Non-pigmented ciliary epithelial cell (primary cell): Measurements from ENCODE around the gene ATP2C2.
"Not testable (repeated sequence)": the region's sequence is repeated elsewhere in the genome, so short reads cannot be mapped to it uniquely, and the experiment has no call there.

Experiments used
- DNase-seq: peaks from one replicate; pipeline ENCODE4 v3.0.0-alpha.2; 2010; ENCODE audit warnings: low read depth

The ATP2C2 gene, protein sequence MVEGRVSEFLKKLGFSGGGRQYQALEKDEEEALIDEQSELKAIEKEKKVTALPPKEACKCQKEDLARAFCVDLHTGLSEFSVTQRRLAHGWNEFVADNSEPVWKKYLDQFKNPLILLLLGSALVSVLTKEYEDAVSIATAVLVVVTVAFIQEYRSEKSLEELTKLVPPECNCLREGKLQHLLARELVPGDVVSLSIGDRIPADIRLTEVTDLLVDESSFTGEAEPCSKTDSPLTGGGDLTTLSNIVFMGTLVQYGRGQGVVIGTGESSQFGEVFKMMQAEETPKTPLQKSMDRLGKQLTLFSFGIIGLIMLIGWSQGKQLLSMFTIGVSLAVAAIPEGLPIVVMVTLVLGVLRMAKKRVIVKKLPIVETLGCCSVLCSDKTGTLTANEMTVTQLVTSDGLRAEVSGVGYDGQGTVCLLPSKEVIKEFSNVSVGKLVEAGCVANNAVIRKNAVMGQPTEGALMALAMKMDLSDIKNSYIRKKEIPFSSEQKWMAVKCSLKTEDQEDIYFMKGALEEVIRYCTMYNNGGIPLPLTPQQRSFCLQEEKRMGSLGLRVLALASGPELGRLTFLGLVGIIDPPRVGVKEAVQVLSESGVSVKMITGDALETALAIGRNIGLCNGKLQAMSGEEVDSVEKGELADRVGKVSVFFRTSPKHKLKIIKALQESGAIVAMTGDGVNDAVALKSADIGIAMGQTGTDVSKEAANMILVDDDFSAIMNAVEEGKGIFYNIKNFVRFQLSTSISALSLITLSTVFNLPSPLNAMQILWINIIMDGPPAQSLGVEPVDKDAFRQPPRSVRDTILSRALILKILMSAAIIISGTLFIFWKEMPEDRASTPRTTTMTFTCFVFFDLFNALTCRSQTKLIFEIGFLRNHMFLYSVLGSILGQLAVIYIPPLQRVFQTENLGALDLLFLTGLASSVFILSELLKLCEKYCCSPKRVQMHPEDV

DNA sequence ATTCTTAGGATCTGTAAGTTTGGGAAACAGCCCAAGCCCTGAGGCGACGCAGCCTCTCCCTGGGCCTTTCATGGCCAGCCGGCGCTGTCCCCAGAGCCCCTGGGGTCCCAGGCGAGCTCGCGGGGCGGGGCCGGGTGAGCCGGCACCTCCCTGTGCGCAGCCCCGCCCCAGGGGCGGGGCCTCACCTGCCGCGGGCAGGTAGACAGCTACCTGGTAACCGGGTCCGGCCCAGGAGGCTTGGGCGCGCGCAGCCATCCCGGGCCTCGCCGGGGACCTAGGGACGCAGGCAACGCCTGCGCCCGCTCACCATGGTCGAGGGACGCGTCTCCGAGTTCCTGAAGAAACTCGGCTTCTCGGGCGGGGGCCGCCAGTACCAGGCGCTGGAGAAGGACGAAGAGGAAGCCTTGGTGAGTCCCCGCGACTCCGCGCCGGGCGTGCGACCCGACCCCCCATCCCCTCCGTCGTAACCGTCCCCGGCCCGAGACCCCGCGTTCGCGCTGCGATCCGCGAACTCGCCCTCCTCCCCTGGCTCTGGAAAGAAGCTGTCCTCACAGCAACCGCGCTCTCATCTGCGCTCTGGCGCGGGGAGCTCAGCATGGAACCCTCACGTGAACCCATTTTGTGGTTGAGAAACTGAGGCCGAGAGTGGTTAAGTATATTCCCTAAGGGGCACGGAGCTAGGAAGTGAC, at the start of gene ATP2C2:
Gene ATP2C2 (plus strand): TSS at position 231 of the 689 bp plus-strand sequence. CDS start 78 bp downstream, at position 309.
- no peak for DNase-seq

DNA sequence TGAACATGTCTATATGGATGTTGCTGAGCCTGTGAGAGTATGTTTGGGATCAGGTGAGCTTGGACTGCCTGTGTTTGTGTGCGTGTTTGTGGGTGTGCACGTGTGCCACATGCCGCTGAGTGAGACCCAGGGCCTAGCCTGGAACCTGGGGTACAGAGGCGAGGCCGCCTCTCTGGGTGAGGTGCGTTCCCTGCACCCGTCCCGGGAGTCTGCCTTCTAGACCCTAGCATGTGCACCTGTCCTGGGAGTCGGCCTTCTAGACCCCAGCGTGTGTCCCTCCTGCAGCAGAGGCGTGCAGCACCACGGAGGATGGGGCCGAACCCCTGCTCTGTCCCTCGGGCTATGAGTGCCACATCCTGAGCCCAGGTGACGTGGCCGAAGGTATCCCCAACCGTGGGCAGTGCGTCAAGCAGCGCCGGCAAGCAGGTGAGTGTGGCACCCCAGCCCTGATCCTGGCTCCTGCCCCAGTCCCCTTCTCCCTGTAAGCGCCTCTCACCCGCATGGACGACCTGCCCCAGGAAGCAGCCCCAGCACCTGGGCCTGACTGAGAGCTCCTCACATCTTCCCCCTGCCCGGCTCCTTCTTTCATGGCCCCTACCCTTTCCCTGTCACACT, 49.1 kb upstream of the ATP2C2 start:
- DNase-seq = no peak

DNA sequence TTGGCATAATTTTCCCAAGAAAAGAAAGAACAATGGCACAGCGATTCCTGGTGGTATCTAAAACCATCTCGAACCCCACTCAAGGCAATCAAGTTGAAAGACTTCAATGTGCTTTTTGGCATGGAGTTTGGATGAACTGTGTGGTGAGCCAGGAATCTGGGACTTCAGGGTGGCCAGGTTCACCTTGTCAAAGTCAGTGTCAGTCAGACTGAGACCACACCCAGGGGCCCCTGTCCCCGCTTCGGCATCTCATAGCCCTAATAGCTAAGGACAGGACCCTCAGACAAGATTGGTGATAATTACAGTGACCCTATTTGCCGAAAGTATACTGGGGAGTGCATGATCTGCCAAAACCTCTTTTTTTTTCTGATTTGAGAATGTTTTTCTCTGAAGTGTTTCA, 47.8 kb upstream of the ATP2C2 start:
- DNase-seq = no peak

DNA sequence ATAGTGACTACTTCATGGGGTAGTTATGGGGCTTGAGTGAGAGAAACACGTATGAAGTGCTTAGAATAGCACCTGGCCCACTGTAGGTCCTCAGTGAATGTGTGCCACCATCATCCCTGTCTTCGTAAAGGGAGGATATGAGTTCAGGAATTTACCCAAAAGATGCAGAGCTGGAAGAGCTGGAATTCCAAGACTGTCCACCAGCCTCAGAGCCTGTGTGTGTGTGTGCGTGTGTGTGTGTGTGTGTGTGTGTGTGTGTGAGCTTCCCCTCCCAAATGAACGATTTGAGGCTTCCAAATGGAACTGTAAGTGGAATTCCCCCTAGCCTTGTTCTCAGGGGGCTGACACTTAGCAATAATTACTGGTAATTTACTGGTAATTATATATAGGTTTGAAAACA, 46.4 kb upstream of the ATP2C2 start:
- DNase-seq = no peak

DNA sequence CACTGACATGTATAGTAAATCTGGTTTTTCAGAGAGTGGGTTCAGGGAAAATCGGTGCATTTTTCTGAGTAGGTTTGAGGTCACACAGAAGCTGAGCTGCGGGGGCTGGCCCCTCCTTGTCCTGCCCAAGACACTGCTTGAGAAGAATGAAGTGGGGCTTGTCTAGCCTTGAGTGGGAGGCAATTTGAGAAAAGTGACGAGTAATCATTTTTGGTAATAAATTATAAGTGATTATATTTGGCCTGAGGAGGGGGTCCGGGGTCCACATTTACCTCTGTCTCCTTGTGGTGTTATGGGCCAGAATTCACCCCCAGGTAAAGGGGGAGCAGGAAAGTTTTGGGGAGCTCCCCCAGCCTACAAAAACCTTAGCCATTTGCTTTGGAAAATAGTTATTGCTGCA, 45.6 kb upstream of the ATP2C2 start:
- no peak for DNase-seq

DNA sequence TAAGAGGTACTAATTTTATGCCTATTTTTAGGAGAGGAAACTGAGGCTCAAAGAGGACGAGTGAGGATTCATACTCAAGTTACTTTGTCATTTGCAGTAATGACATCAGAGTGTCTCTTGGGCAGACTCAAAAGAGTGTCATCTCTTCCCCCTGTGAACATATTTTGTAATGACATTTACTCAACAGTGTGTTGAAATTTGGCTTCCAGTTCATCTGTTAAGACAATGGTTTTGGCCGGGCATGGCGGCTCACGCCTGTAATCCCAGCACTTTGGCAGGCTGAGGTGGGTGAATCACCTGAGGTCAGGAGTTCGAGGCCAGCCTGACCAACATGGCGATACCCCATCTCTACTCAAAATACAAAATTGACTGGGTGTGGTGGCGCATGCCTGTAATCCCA, 44.7 kb upstream of the ATP2C2 start:
- DNase-seq = no peak

DNA sequence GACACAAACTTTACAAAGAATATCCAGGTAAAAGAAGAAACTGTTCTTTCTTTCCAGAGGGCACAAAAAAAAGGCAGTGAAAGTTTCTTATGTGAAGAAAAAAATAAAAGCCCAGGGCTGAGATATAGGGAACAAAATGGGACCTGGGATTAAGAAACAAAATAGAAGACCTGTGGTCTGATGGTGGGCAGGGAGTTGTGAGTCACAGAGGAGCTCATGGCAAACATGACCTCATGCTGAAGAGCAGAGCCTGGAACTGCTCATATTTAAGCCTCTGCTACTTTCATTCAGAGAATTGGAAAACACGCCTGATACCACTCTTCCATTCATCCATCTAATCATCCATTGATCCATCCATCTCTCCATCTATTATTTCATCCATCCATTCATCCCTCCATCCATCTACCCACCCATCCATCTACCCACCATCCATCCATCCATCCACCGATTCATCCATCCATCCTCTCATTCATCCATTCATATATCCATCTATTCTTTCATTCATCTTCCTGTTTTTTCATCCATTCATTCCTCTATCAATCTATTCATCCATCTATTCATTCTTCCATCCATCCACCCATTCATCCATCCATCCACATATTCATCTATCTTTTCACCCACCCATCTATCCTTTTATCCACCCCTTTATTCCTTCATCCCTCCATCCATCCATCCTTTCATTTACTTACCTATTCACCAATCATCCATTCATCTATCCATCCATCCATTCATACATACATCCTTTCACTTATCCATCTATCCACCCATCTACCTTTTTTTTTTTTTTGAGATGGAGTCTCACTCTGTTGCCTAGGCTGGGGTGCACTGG, 43.7 kb upstream of the ATP2C2 start:
- DNase-seq = no peak

DNA sequence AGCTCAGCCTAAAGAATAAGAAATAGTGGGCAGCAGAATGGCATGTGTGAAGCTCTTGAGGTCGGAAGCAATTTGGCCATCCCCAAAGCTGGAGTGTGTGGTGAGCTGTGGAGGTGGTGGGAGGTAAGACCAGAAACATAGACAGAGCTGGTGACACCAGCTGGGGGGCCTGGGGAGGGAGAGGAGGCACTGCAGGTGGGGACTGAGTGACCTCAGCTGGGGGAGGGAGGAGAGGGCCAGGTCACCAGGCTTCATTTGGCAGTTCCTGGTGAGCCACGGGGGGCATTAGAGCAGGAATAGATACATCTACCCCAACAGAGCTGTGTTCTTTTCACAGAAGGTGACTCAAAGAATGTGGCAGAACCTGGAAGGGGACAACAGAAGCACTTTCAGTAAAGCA, 41.8 kb upstream of the ATP2C2 start:
- no peak for DNase-seq

DNA sequence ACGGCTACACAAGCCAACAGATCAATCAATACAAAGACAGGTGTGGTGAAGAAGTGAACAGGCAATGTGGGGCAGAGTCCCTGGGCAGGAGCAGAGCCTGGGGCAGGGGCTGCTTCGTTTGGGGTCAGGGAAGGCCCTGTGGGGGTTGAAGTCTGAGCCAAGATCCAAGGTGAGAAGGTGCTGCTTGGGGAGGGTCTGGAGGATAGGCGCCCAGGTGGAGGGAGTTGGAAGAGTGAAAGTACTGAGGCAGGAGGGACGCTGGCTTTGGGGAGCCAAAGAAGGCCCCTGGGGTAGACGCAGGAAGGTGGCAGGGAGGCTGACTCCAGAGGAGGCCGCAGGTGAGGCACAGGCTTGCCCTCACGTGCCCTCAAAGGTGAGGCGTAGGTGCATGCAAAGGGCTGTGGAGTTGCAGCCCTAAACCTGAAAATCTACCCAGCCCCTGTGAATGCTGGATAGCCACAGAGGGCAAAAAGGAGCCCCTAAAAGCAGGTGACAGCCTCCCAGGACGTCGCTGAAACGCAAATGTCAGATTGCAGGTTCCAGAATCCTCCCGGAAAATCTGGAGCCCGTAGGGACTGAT, 40.3 kb upstream of the ATP2C2 start:
- no peak for DNase-seq

DNA sequence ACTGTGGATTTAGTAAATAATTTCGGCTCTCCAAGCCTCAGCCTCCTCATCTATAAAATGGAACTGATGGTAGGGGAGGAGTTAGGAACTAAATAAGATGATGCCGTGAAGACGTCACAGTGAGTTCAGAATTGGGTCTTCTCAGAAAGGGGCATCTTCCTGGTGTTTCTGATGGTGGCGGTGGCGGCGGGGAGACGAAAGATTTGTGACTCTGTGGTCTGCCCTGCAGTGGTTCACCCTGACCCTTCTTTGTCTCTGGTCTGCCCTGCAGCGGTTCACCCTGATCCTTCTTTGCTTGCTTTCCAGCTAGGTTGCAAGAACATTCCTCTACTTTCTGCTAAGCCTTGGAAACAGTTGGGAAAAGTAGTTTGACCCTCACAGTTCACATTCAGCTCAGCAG, 39.3 kb upstream of the ATP2C2 start:
- DNase-seq = no peak

DNA sequence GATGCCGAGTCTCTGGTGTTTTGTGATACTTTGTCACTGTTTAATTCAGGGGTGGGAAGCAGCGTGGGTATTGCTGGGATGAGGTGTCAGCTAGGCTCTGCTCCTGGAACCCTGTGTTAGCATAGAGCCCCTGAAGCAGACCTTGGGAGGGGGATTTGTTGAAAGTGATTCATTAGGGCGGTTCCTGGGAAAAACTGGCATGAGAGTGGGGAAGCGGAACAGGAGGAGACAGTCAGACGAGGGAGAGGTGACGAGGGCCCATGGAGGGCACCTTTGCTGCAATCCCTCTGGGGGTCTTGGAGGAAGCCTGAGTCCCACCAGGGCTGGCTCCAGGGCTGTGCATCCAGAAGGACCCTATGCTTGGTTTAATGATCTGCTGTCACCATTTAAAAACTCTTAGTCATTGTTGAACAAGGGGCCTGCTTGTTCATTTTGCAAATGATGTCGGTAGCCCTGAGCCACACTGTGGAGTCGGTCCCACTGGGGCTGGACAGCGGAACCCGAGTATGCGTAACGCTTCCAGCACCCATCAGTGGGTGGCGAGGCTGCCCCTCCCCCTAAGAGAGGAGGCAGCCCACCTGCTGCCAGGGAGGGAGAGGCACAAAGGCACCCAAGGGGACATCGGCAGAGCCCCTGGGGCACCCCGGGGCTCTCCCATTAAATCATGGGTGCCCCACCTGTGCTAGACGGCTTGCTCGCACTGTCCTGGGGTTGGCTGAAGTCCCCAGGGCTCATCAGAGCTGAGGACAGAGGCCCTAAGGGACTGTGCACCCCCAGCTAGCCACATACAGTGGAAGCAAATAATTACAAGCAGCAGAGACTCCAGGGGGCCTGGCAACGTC, 38.3 kb upstream of the ATP2C2 start:
- DNase-seq = no peak

DNA sequence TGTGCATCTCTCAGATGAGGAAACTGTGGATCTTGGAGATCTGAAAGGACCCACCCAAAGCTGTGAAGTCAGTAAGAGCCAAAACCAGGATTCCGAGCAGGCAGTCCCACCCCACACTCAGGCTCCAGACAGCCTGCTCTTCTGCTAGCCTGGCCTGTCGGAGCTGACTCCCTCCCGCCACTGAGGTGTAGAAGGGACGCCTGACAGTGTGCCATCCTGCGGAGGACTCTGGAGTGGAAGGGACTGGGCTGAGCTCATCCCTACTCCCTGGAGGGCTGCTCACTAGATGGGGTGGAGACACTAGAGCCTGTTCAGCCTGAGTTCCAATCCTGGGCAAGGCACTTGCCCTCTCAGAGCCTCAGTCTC, 37.7 kb upstream of the ATP2C2 start:
- DNase-seq = no peak

DNA sequence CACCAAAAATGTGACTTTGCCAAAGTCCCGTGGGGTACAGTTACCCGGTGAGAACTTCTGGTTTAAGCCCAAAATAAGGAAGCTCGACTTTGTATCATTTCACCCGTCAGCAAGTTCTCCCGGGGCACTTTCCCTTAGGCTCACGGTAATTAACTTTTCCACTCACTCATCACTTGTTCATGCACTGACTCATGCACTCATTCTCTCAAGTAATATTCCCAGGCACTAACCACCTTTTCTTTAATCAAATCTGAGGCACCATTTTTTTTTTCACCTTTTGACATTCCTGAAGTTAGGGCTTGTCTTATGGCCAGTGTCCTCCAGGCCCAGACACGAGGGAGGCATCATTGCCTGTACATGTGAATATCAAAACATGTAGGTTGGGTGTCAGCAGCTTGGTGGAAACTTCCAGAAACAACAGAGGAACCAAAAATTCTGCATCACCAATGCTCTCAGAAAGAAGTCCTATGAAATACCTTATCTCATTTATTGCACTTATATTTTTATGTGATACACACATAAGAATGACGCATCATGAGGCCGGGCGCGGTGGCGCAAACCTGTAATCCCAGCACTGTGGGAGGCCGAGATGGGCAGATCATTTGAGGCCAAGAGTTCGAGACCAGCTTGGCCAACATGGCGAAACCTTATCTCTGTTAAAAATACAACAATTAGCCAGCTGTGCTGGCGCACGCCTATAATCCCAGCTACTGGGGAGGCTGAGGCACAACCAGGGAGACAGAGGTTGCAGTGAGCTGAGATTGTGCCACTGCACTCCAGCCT, 36.1 kb upstream of the ATP2C2 start:
- no peak for DNase-seq

DNA sequence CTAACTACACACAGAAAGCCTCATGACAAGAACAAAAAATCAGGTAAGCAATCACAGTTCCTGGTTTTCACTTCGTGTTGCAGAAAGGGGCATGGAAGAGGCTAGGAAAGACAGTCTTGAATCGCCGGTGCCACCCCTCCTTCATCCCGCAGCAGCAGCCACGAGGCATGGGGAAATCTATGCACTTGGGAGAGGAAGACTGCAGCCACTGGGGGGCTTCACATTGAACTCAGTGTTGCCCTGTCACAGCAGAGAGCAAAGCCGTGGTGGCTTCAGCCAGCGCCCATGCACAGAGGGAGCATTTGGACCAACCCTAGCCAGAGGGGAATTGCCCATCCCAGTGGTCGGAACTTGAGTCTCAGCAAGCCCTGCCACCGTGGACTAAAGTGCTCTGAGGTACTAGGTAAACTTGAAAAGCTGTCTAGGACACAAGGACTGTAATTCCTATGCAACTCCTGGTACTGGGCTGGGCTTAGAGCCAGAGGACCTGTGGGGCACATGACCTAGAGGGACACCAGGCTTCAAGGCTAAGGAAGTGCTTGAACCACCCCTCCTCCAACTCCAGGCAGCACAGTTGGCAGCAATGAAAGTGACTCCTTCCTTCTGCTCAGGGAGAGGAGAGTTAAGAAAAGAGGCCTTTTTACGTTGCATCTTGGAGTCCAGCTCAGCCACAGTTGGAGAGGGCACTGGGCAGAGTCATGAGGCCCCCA, 35.2 kb upstream of the ATP2C2 start:
- no peak for DNase-seq

DNA sequence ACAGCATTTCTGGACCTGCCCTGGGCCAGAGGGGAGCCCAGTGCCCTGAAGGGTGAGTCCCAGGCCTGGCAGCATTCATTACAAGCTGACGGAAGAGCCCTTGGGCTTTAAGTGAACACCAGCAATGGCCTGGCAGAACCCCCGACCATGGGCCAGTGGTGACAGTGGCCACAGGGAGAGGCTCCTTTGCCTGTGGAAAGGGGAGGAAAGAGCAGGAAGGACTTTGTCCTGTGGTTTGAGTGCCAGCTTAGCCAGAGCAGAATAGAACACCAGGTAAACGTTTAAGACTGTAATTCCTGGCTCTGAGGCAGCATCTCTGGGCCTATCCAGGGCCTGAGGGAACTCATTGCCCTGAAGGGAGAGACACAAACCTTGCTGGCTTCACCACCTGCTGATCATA, 34.3 kb upstream of the ATP2C2 start:
- DNase-seq = no peak

DNA sequence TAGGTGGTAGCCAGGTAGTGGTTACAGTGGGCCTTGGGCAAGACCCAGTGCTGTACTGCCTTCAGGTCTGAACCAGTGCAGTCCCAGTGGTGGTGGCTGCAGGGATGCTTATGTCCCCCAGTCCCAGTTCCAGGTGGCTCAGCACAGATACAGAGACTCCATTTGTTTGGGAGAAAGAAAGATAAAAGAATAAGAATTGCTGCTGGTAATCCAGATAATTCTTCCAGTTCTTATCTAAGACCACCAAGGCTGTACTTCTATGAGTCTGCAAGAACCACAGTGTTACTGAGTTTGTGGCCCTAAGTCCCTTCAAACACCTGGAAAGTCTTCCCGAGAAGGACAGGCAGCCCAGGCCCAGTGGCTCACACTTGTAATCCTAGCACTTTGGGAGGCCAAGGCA, 33.9 kb upstream of the ATP2C2 start:
- DNase-seq = no peak

DNA sequence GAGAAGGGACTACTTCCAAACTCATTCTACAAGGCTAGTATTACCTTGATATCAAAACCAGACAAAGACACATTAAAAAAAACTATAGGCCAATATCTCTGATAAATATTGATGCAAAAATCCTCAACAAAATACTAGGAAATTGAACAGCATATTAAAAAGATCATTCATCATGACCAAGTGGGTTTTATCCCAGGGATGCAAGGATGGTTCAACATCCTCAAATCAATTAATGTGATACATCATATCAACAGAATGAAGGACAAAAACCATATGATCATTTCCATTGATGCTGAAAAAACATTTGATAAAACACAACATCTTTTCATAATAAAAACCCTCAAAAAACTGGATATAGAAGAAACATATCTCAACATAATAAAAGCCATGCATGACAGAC, 31.1 kb upstream of the ATP2C2 start:
- DNase-seq = not testable (repeated sequence)

DNA sequence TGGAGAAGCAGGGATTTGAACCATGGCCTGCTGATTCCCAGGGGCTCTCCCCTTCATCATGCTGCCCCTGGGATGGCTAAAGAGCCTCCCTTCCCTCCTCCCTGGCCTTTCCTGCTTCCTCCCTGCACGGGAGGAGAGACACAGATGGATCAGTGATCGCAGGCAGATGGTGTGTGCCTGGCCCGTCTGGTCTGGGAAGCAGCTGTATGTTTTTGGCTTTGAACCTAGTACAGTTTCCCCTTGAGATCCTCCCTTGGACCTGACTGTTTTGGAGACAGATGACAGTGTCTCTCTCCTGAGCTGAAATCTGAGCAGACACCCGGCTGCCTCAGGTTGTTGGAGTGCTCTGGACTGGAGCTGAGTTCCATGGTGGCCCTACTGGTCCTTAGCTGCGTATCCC, 29.0 kb upstream of the ATP2C2 start:
- no peak for DNase-seq

DNA sequence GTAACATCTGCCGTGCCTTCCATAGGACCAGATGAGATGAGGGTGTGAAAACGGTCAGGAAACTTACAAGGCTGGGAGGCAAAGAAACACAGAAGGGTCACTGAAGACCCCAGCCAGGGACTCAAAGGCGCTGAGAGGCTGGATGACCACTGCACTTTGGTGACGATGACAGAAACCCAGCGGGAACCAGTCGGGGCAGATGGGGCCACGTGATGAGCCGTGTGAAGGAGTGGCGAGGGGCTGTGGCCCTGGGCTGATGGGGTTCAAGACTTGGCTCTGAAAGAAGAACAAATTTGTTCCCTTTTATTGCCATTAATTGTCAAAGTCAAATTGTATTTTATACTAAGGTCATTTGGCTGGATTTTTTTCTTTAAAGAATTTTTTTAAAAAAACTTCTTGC, 28.6 kb upstream of the ATP2C2 start:
- no peak for DNase-seq
